OCI-LY1 (cell line): Measurements from ENCODE around the gene MAML2.

Source experiments
- CTCF ChIP-seq: fragments of 200-600 bp; sonication (generic), shearing (Covaris generic); IDR thresholded peaks from 2 replicates; pipeline ENCODE4 v1.5.1; 2017; ENCODE audit warnings: mild to moderate bottlenecking, antibody characterized with exemption, low read length, moderate library complexity, mixed read lengths
- EZH2 ChIP-seq: fragments of 200-600 bp; sonication (generic), shearing (Covaris generic); IDR thresholded peaks from 2 replicates; pipeline ENCODE4 v1.8.0; 2017; ENCODE audit warnings: borderline replicate concordance, mixed run types, mild to moderate bottlenecking, antibody characterized with exemption, low read length, moderate library complexity, mixed read lengths

GRCh38 chr11:96179905-96180304, 163.1 kb downstream of the MAML2 start:
- no peak for TF ChIP-seq EZH2
- no peak for TF ChIP-seq CTCF
